GM20000 (cell line): ENCODE data around the gene ACOT11.

Source experiments
- DNase-seq: peaks from one replicate; pipeline ENCODE4 v3.0.0; 2012; ENCODE audit warnings: low spot score
- CTCF ChIP-seq: IDR thresholded peaks from 2 replicates; pipeline ENCODE4 v1.5.1; 2012; ENCODE audit warnings: mild to moderate bottlenecking, control low read depth; ENCODE audit errors: extremely low read depth, missing control alignments

The ACOT11 gene

GRCh38 chr1:54566438-54567141 lies 18.6 kb downstream of the ACOT11 start:
- DNase-seq: no peak
- no peak for TF ChIP-seq CTCF

GRCh38 chr1:54567961-54568360 lies 19.9 kb downstream of the ACOT11 start:
- TF ChIP-seq CTCF: no peak
- no peak for DNase-seq

GRCh38 chr1:54569339-54569738 lies 21.3 kb downstream of the ACOT11 start:
- DNase-seq: no peak
- TF ChIP-seq CTCF: no peak

- no peak for DNase-seq
These were observed 22.1 kb downstream of the ACOT11 start for GRCh38 chr1:54570161-54570560.

GRCh38 chr1:54571326-54571725 lies 23.3 kb downstream of the ACOT11 start:
- no peak for DNase-seq
- no peak for TF ChIP-seq CTCF

More at GRCh38 chr1:54570161-54570560, 22.1 kb downstream of the ACOT11 start:
- no peak for TF ChIP-seq CTCF

GRCh38 chr1:54571803-54572541 lies 23.9 kb downstream of the ACOT11 start:
- no peak for TF ChIP-seq CTCF
- no peak for DNase-seq

- no peak for DNase-seq
- TF ChIP-seq CTCF: no peak
These were observed 24.5 kb downstream of the ACOT11 start for GRCh38 chr1:54572542-54572850.
